Mammary epithelial cell (primary cell): ENCODE measurements around the gene LAMP1.

ENCODE experiments used
- CTCF ChIP-seq, 2 donors: IDR thresholded peaks in 1 of 2; conservative IDR thresholded peaks in 1 of 2; 2 replicates each; pipeline ENCODE4 v1.5.1; 2011 to 2012; ENCODE audit warnings: inconsistent platforms in 2 of 2, low read length in 2 of 2, mild to moderate bottlenecking in 2 of 2, control low read depth in 1 of 2, low read depth in 1 of 2; ENCODE audit not compliant: insufficient read depth in 1 of 2; ENCODE audit errors: extremely low read depth in 1 of 2
- EZH2 ChIP-seq: IDR thresholded peaks from 2 replicates; pipeline ENCODE4 v1.6.1; 2012; ENCODE audit warnings: low read length, inconsistent platforms, borderline replicate concordance

GRCh38 chr13:113305208-113305607 lies 8.2 kb downstream of the LAMP1 start:
- TF ChIP-seq CTCF (conservative IDR thresholded peaks at IDR 0.05 in 1 of 2, IDR thresholded peaks at IDR 0.05 in 1 of 2; ENCODE audit: extremely low read depth in 1 of 2, insufficient read depth in 1 of 2, low read depth in 1 of 2, low read length in 2 of 2) (no peak), EZH2 (no peak)
